K562 (cell line): ENCODE results near the gene SKOR1. TPM values are rescaled to one million over a fixed set of nuclear protein-coding genes. Genes with fewer than 3 reads are reported as not detected.

Experiments
- ATAC-seq: fragments of 200-7000 bp; cut with Tn5 transposase; 3 replicates; pipeline ENCODE4 v1.9.1; 2020; ENCODE audit warnings: moderate library complexity
- BruUV-seq: library from RNA; stranded (reverse); fragments of 400-500 nt; replicated peaks from 2 replicates; lab custom pipeline; 2021; lab: Mats Ljungman, UMichigan
- CTCF ChIA-PET: fragments of 300-600 bp; formaldehyde crosslinking; extraction: SDS; loops from one replicate; lab custom pipeline; 2021; ENCODE audit warnings: low intra/inter-chr PET ratio; lab: Yijun Ruan, JAX
- POLR2A ChIA-PET: fragments of 300-600, 350-650 bp; sonication (Branson Sonifier 250); formaldehyde crosslinking; extraction: SDS; loops from one replicate; lab custom pipeline; 2021; ENCODE audit warnings: antibody characterized with exemption, inconsistent platforms; lab: Yijun Ruan, JAX
- DNase-seq, 4 experiments: peaks; one replicate each; pipeline versions ENCODE4 v3.0.0 to v3.0.0-alpha.2; 2011 to 2018; ENCODE audit warnings: low spot score in 3 of 4, mixed read lengths in 3 of 4; ENCODE audit errors: extremely low read depth in 1 of 4
- FAIRE-seq: peaks from 2 replicates; lab custom pipeline; 2011; peaks lifted over from hg19 to GRCh38; lab: Jason Lieb, UNC
- H2AFZ ChIP-seq: 2 replicates; pipeline ENCODE4 v1.6.0; 2011; ENCODE audit warnings: low read depth, low read length, control low read depth, inconsistent platforms
- H3K27ac ChIP-seq: fragments of 200-600 bp; 3 replicates; pipeline ENCODE4 v1.8.0; 2011; ENCODE audit warnings: low read depth, mild to moderate bottlenecking, control low read depth, inconsistent platforms, low read length, moderate library complexity, mixed read lengths; ENCODE audit errors: extremely low read depth
- H3K27me3 ChIP-seq, 2 experiments: fragments of 300-600 bp in 1 of 2; 2 replicates in 1 of 2; 3 replicates in 1 of 2; pipeline versions ENCODE4 v1.6.0 to v1.8.0; 2011; ENCODE audit warnings: inconsistent platforms in 2 of 2, low read length in 2 of 2, mild to moderate bottlenecking in 1 of 2, mixed read lengths in 1 of 2, moderate library complexity in 1 of 2; ENCODE audit not compliant: control insufficient read depth in 2 of 2, insufficient read depth in 2 of 2
- H3K36me3 ChIP-seq: fragments of 300-600 bp; 3 replicates; pipeline ENCODE4 v1.8.0; 2011; ENCODE audit warnings: mild to moderate bottlenecking, low read length, inconsistent platforms; ENCODE audit not compliant: control insufficient read depth, insufficient read depth
- H3K4me1 ChIP-seq, 2 experiments: fragments of 200-600 bp in 1 of 2; replicated peaks in 1 of 2; 2 replicates in 1 of 2; 3 replicates in 1 of 2; pipeline versions ENCODE4 v1.5.1 to v1.8.0; 2011; ENCODE audit warnings: inconsistent platforms in 2 of 2, low read length in 2 of 2, mild to moderate bottlenecking in 1 of 2, mixed read lengths in 1 of 2, moderate library complexity in 1 of 2; ENCODE audit not compliant: control insufficient read depth in 2 of 2, insufficient read depth in 2 of 2
- H3K4me2 ChIP-seq: 2 replicates; pipeline ENCODE4 v1.6.1; 2011; ENCODE audit warnings: low read length, control low read depth, inconsistent platforms, mixed read lengths; ENCODE audit not compliant: insufficient read depth
- H3K4me3 ChIP-seq: fragments of 200-600 bp; sonication (generic), shearing (Covaris generic); 2 replicates; pipeline ENCODE4 v1.5.1; 2016; ENCODE audit warnings: control low read depth, inconsistent platforms
- H3K79me2 ChIP-seq: fragments of 200-600 bp; 3 replicates; pipeline ENCODE4 v1.8.0; 2011; ENCODE audit warnings: low read length, inconsistent platforms; ENCODE audit not compliant: control insufficient read depth, insufficient read depth
- H3K9ac ChIP-seq, 2 experiments: 2 replicates each; pipeline versions ENCODE4 v1.6.0 to v1.6.1; 2011; ENCODE audit warnings: low read depth in 2 of 2, low read length in 2 of 2, control low read depth in 1 of 2, inconsistent platforms in 1 of 2, mild to moderate bottlenecking in 1 of 2, mixed read lengths in 1 of 2; ENCODE audit not compliant: insufficient read depth in 1 of 2
- H3K9me1 ChIP-seq: one replicate; pipeline ENCODE4 v1.6.0; 2011; ENCODE audit warnings: inconsistent platforms, mild to moderate bottlenecking, low read length, moderate library complexity; ENCODE audit not compliant: control insufficient read depth, insufficient read depth
- H3K9me3 ChIP-seq: replicated peaks from 2 replicates; pipeline ENCODE4 v1.5.1; 2011; ENCODE audit warnings: low read depth, low read length, inconsistent platforms; ENCODE audit not compliant: control insufficient read depth, insufficient read depth
- H4K20me1 ChIP-seq: replicated peaks from 2 replicates; pipeline ENCODE4 v1.6.1; 2011; ENCODE audit warnings: low read length, inconsistent platforms, mixed read lengths; ENCODE audit not compliant: control insufficient read depth, insufficient read depth
- ATF4 ChIP-seq: fragments of 450-650 bp; formaldehyde crosslinking; IDR thresholded peaks from 2 replicates; pipeline ENCODE4 v1.4.0; 2022; ENCODE audit warnings: mild to moderate bottlenecking, moderate library complexity
- SAFB ChIP-seq: fragments of 200-400 bp; formaldehyde crosslinking; IDR thresholded peaks from 2 replicates; pipeline ENCODE4 v1.6.1; 2017; ENCODE audit warnings: low read depth, low read length, borderline replicate concordance
- SMARCE1 ChIP-seq: fragments of 450-650 bp; IDR thresholded peaks from 2 replicates; pipeline ENCODE4 v1.7.1; 2016; ENCODE audit warnings: mild to moderate bottlenecking
- ZNF146 ChIP-seq: IDR thresholded peaks from one replicate; pipeline ENCODE4 v1.6.1; 2018; ENCODE audit warnings: missing compliant biosample characterization; ENCODE audit not compliant: unreplicated experiment
- WGBS: fragments of 100-300 bp; shearing (Covaris generic); methylation state at CpG from one replicate; pipeline ENCODE4 v1.1.6; 2016; ENCODE audit warnings: low coverage, mixed read lengths; ENCODE audit not compliant: insufficient coverage; ENCODE audit errors: missing lambda C conversion rate; 5-methylcytosine and 5-hydroxymethylcytosine counted together
- in situ Hi-C: fragments of 300-500 bp; cut with MboI; formaldehyde crosslinking; loops from 4 replicates; pipeline ENCODE4 v1.15.0; 2018; ENCODE audit warnings: inconsistent platforms, mixed read lengths
- intact Hi-C: fragments of 100-400 bp; cut with micrococcal nuclease; formaldehyde crosslinking; loops from 2 replicates; pipeline ENCODE4 v1.14.2; 2022
- polyA plus RNA-seq, 8 experiments: library from polyadenylated mRNA; depleted of rRNA in 4 of 8; stranded (reverse) in 5 of 8; unstranded in 3 of 8; fragments of >200 nt; fragmentation: Nextera tagmentation in 2 of 8; fragmentation: Illumina TruSeq in 1 of 8; extraction: Ambion mirVana in 2 of 8; extraction: Trizol in 1 of 8; gene quantifications; 2 replicates each; pipeline versions ENCODE4 v1.2.1 to v1.2.3, GENCODE V29; 2011 to 2014; ENCODE audit warnings: inconsistent platforms in 1 of 8, missing spikeins in 1 of 8
- total RNA-seq, 7 experiments: library from RNA; depleted of rRNA in 6 of 7; stranded (reverse); fragments of >200 nt in 6 of 7; fragmentation: Illumina TruSeq in 2 of 7; extraction: Trizol in 2 of 7; gene quantifications; 2 replicates each; pipeline versions ENCODE4 v1.2.1 to v1.2.3, GENCODE V29; 2011 to 2021; ENCODE audit warnings: low replicate concordance in 1 of 7
- TF ChIP-seq, protein P1 (sequence below): fragments of 250-450 bp; sonication (Bioruptor Pico); IDR thresholded peaks from 2 replicates; pipeline ENCODE4 v1.8.0; 2021; ENCODE audit warnings: borderline replicate concordance, mild to moderate bottlenecking, moderate library complexity; ENCODE audit not compliant: poor library complexity, severe bottlenecking
- TF ChIP-seq, protein P2 (sequence below): fragments of 250-450 bp; sonication (Bioruptor Pico); IDR thresholded peaks from 2 replicates; pipeline ENCODE4 v1.5.0; 2021; ENCODE audit warnings: mild to moderate bottlenecking, borderline replicate concordance

Gene SKOR1
- total and polyA plus RNA-seq, 9 of the 15 experiments (the other 6 are each of a cell fraction or from before 2014, with no cell fraction given) = 0.04 to 0.41 (median 0.09) TPM; not detected in 3

DNA sequence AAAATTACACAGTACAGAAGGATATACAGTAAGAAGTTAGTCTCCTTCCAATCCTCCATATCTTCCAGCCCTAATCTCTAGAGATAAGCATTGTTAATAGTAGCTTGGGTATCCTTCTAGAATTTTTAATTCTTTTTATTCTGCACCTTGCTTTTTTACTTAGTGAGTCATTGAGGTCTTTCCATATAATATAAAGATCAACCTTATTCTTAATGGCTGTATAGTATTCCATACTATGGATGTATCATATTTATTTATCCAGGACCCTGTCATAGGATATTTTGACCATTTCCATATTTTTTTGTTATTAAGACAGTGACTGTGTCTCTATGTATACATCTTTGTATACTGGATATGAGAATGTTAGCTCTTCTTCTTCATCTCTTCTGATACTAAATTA, 36.3 kb upstream of the SKOR1 start:
- POLR2A ChIA-PET = interaction anchor here (1.5 kb wide), 1 partner anchor 12 kb away, joined by 4 read pairs; no protein-coding TSS in a partner anchor
- intact Hi-C loops (no loop called here), in situ Hi-C loops (no loop called here)
- Histone ChIP-seq H3K4me2 (no peak overlapping the region), H3K9me1 (no peaks in the 10 kb centered on the region), H3K9me3 (no peaks in the 10 kb centered on the region), H3K27ac (no peak overlapping the region), H3K27me3 (no peaks in the 10 kb centered on the region), H2AFZ (no peak overlapping the region), H3K36me3 (no peaks in the 10 kb centered on the region), H3K4me1 (peaks cover 0 to 8% of the 10 kb centered on the region in 2 experiments; a peak in 3 of 5 replicates), H4K20me1 (no peaks in the 10 kb centered on the region), H3K79me2 (no peaks in the 10 kb centered on the region), H3K9ac (no peak overlapping the region), H3K4me3 (no peak overlapping the region)
- ATAC-seq (no peak), FAIRE-seq (no peak), DNase-seq (no peak)
- CTCF ChIA-PET = no interaction called here
- no TSS peak for BruUV-seq
- TF ChIP-seq, protein P1, sequence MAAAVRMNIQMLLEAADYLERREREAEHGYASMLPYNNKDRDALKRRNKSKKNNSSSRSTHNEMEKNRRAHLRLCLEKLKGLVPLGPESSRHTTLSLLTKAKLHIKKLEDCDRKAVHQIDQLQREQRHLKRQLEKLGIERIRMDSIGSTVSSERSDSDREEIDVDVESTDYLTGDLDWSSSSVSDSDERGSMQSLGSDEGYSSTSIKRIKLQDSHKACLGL (CRISPR knock-in tag) = no peak
- TF ChIP-seq SMARCE1 = no peak
- peak; percentile 36 for TF ChIP-seq ZNF146 (CRISPR knock-in tag)

DNA sequence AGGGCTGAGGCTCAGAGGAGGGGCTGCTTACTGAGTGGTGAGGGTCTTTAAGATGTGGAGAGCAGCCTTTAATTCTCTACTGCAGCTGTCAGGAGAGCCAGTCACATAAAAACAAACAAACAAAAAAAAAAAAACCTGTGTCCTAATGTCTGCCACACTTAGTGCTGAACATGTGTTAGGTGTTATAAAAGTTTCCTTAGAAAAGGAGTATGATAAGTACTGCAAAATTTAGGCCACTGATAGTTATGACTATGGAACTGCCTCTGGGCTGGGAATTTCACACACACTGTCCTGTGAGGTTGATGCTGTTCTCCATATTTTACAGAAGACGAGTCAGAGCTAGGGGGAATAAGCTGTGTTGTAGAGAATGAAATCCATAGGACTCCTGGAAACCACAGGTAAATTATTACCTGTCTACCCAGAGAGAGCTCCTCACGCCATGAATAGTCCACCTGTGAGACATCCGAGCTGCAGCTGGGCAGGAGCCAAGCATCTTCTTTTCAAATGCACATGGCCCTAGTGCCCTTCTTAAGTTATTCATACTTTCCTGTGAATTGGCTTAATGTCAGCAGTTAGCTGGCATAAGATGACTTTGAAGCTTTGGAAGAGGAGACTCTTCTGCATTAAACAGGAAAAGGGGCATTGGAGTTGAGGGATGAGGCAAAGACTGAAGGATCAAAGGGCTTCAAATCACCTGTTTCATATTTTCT, 34.5 kb upstream of the SKOR1 start:
- 47% methylated on average over 3 of the region's 3 CpGs for WGBS
- Histone ChIP-seq H3K9ac (no peak overlapping the region), H4K20me1 (no peaks in the 10 kb centered on the region), H3K79me2 (no peaks in the 10 kb centered on the region), H3K9me3 (no peaks in the 10 kb centered on the region), H3K27me3 (no peaks in the 10 kb centered on the region), H3K9me1 (no peaks in the 10 kb centered on the region), H3K36me3 (no peaks in the 10 kb centered on the region), H3K4me1 (peaks cover 0 to 7% of the 10 kb centered on the region in 2 experiments; a peak in 2 of 5 replicates), H3K4me2 (no peak overlapping the region), H3K4me3 (no peak overlapping the region), H2AFZ (no peak overlapping the region), H3K27ac (no peak overlapping the region)
- in situ Hi-C loops = no loop called here
- POLR2A ChIA-PET = interaction anchor here (3.3 kb wide), 1 partner anchor 8 kb away, joined by 7 read pairs; no protein-coding TSS in a partner anchor
- CTCF ChIA-PET = no interaction called here
- intact Hi-C loops = no loop called here
- DNase-seq (no peak), FAIRE-seq (no peak), ATAC-seq (no peak)
- no TSS peak for BruUV-seq
- TF ChIP-seq ATF4 (CRISPR knock-in tag) = no peak
- TF ChIP-seq SAFB = no peak
- TF ChIP-seq, protein P2, sequence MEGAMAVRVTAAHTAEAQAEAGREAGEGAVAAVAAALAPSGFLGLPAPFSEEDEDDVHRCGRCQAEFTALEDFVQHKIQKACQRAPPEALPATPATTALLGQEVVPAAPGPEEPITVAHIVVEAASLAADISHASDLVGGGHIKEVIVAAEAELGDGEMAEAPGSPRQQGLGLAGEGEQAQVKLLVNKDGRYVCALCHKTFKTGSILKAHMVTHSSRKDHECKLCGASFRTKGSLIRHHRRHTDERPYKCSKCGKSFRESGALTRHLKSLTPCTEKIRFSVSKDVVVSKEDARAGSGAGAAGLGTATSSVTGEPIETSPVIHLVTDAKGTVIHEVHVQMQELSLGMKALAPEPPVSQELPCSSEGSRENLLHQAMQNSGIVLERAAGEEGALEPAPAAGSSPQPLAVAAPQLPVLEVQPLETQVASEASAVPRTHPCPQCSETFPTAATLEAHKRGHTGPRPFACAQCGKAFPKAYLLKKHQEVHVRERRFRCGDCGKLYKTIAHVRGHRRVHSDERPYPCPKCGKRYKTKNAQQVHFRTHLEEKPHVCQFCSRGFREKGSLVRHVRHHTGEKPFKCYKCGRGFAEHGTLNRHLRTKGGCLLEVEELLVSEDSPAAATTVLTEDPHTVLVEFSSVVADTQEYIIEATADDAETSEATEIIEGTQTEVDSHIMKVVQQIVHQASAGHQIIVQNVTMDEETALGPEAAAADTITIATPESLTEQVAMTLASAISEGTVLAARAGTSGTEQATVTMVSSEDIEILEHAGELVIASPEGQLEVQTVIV = no peak
